Spleen (tissue), 11 donors: ENCODE results near the gene MAGI2. TPM values are rescaled to one million over a fixed set of nuclear protein-coding genes. Genes with fewer than 3 reads are reported as not detected.

Experiments used
- DNase-seq: peaks from one replicate; pipeline ENCODE4 v3.0.0-alpha.2; 2020
- H3K27ac ChIP-seq, 8 donors: fragments of 200-600 bp; sonication (generic) in 7 of 8; 1 replicate in 4 of 8; 2 replicates in 4 of 8; pipeline versions ENCODE4 v1.5.0 to v1.8.0; 2016 to 2021; ENCODE audit warnings: inconsistent platforms in 4 of 8, mild to moderate bottlenecking in 4 of 8, moderate library complexity in 1 of 8
- H3K27me3 ChIP-seq, 7 donors: fragments of 200-600 bp; sonication (generic) in 6 of 7; replicated peaks in 1 of 7; 1 replicate in 4 of 7; 2 replicates in 3 of 7; pipeline versions ENCODE4 v1.5.0 to v1.8.0; 2016 to 2021; ENCODE audit warnings: inconsistent platforms in 3 of 7, mild to moderate bottlenecking in 1 of 7
- H3K36me3 ChIP-seq, 6 donors: fragments of 200-600 bp; sonication (generic) in 5 of 6; 1 replicate in 4 of 6; 2 replicates in 2 of 6; pipeline versions ENCODE4 v1.5.0 to v1.8.0; 2016 to 2021; ENCODE audit warnings: inconsistent platforms in 2 of 6
- H3K4me1 ChIP-seq, 6 donors: fragments of 200-600 bp; sonication (generic) in 5 of 6; 1 replicate in 3 of 6; 2 replicates in 3 of 6; pipeline versions ENCODE4 v1.5.0 to v1.8.0; 2016 to 2021; ENCODE audit warnings: inconsistent platforms in 3 of 6
- H3K4me3 ChIP-seq, 8 donors: fragments of 200-600 bp; sonication (generic) in 7 of 8; 1 replicate in 4 of 8; 2 replicates in 4 of 8; pipeline versions ENCODE4 v1.5.0 to v1.8.0; 2016 to 2021; ENCODE audit warnings: inconsistent platforms in 4 of 8, mild to moderate bottlenecking in 4 of 8, moderate library complexity in 2 of 8
- H3K9me3 ChIP-seq, 8 donors: fragments of 200-600 bp; sonication (generic) in 7 of 8; 1 replicate in 4 of 8; 2 replicates in 4 of 8; pipeline versions ENCODE4 v1.5.0 to v1.8.0; 2016 to 2021; ENCODE audit warnings: inconsistent platforms in 4 of 8
- CTCF ChIP-seq, 11 experiments: fragments of 200-600 bp in 7 of 11; fragments of 450-650 bp in 4 of 11; sonication (generic) in 4 of 11; IDR thresholded peaks in 8 of 11; conservative IDR thresholded peaks in 3 of 11; 1 replicate in 7 of 11; 2 replicates in 4 of 11; pipeline versions ENCODE4 v1.4.0 to v1.8.0; 2016 to 2021; ENCODE audit warnings: antibody characterized with exemption in 11 of 11, inconsistent platforms in 4 of 11, mild to moderate bottlenecking in 1 of 11
- POLR2A ChIP-seq, 3 donors: fragments of 450-650 bp; IDR thresholded peaks; one replicate each; pipeline ENCODE4 v1.5.1; 2017; ENCODE audit warnings: antibody characterized with exemption in 3 of 3, mild to moderate bottlenecking in 1 of 3
- POLR2AphosphoS5 ChIP-seq, 3 donors: sonication (generic); formaldehyde crosslinking; IDR thresholded peaks; one replicate each; pipeline ENCODE4 v1.5.1; 2017; ENCODE audit warnings: antibody characterized with exemption in 3 of 3
- WGBS, 5 donors: extraction: QIAGEN DNeasy Blood & Tissue Kit in 3 of 5; methylation state at CpG; one replicate each; pipeline versions ENCODE4 v1.1.5 to v1.1.7; 2013 to 2018; 5-methylcytosine and 5-hydroxymethylcytosine counted together
- intact Hi-C: fragments of 100-400 bp; cut with DNase I; formaldehyde crosslinking; loops from one replicate; pipeline ENCODE4 v1.15.0; 2023; ENCODE audit warnings: low total_unique reads
- polyA plus RNA-seq, 3 donors: library from polyadenylated mRNA; stranded (reverse); fragments of 200-250 nt; gene quantifications; one replicate each; pipeline ENCODE4 v1.2.1, GENCODE V29; 2013
- total RNA-seq, 7 donors: library from RNA; depleted of rRNA in 3 of 7; stranded (reverse); fragments of >200 nt in 3 of 7; fragmentation: NEBNext Ultra II Directional in 4 of 7; extraction: Animal tissue kit (Norgen Biotek cat#: 25700) in 4 of 7; gene quantifications; one replicate each; pipeline versions ENCODE4 v1.1.0 to v1.2.1, GENCODE V29; 2016 to 2021
- donor health status: healthy with polysubstance abuse.
- donor health status: DM: no; HTN: no; CAD: no; lungs with moderate emphysema.
- donor health status: DM: no; HTN: no; CAD: no.
- donor health status: Bipolar disorder and iron deficiency.
- donor health status: healthy.
- donor health status: DM: no; HTN: no; CAD: no.
- donor health status: DM: yes; HTN: yes; CAD: no.

The MAGI2 gene
- total and polyA plus RNA-seq, 10 donors: 0.74 to 18.1 (median 11.1) TPM

GRCh38 chr7:78695826-78696225 lies 757.6 kb downstream of the MAGI2 start:
- Histone ChIP-seq H3K36me3 (no peaks in the 10 kb centered on the region), H3K9me3 (no peaks in the 10 kb centered on the region), H3K4me1 (no peaks in the 10 kb centered on the region), H3K4me3 (no peak overlapping the region), H3K27me3 (no peaks in the 10 kb centered on the region), H3K27ac (no peak overlapping the region)
- no peak for TF ChIP-seq POLR2AphosphoS5 (IDR thresholded peaks at IDR 0.05)
- TF ChIP-seq CTCF (IDR thresholded peaks at IDR 0.05 in 8 of 11, conservative IDR thresholded peaks at IDR 0.05 in 3 of 11): no peak
- intact Hi-C loops: no loop called here
- DNase-seq: no peak

DNA sequence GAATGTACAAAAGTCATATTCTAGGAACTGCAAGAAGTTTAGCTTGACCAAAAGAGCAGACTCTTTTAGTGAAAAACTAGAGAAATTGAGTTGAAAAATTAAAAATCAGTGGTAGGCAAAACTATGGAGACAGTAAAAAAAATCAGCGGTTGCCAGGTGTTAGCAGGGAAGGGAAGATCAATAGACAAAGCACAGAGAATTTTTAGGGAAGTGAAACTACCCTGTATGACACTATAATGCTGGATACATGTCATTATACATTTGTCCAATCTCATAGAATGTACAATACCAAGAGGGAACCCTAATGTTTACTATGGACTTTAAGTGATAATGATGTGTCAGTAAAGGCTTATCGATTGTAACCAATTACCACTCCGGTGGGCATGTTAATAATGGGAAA lies 761.9 kb downstream of the MAGI2 start:
- DNase-seq: no peak
- intact Hi-C loops: no loop called here
- no peaks in the 10 kb centered on the region for H3K4me1 ChIP-seq
- WGBS, 5 donors: 76 to 94% (median 90%) methylated on average over 3 of the region's 3 CpGs
- H3K27me3 ChIP-seq: no peaks in the 10 kb centered on the region
- no peak overlapping the region for H3K27ac ChIP-seq
- H3K4me3 ChIP-seq: no peak overlapping the region
- H3K36me3 ChIP-seq: no peaks in the 10 kb centered on the region
- H3K9me3 ChIP-seq: no peaks in the 10 kb centered on the region
- TF ChIP-seq POLR2AphosphoS5 (IDR thresholded peaks at IDR 0.05) (no peak), POLR2A (IDR thresholded peaks at IDR 0.05) (no peak), CTCF (IDR thresholded peaks at IDR 0.05 in 8 of 11, conservative IDR thresholded peaks at IDR 0.05 in 3 of 11) (no peak)

DNA sequence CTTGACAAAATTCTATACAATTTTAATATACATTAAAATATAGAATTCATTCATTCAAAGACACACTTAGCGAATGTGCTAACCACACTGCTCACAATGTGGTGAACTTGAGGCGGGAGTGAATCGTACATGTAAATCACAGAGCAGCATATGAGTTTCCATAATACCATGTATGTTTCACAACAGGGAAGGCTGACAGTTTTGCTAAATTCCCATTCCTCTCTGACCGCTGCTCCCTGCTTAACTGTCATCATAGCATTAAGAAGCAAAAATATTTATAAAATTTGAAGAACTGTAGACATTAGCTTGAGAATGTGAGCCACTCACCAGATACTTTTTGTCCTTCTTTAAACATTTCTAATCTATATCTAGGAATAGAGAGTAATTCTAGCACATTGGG lies 763.3 kb downstream of the MAGI2 start:
- Histone ChIP-seq H3K36me3 (no peaks in the 10 kb centered on the region), H3K27ac (no peak overlapping the region), H3K27me3 (no peaks in the 10 kb centered on the region), H3K4me3 (no peak overlapping the region), H3K9me3 (no peaks in the 10 kb centered on the region), H3K4me1 (no peaks in the 10 kb centered on the region)
- WGBS, 5 donors: 78 to 95% (median 90%) methylated on average over 4 of the region's 4 CpGs
- TF ChIP-seq CTCF (IDR thresholded peaks at IDR 0.05 in 8 of 11, conservative IDR thresholded peaks at IDR 0.05 in 3 of 11) (no peak), POLR2AphosphoS5 (IDR thresholded peaks at IDR 0.05) (no peak), POLR2A (IDR thresholded peaks at IDR 0.05) (no peak)
- intact Hi-C loops: no loop called here
- DNase-seq: no peak

DNA sequence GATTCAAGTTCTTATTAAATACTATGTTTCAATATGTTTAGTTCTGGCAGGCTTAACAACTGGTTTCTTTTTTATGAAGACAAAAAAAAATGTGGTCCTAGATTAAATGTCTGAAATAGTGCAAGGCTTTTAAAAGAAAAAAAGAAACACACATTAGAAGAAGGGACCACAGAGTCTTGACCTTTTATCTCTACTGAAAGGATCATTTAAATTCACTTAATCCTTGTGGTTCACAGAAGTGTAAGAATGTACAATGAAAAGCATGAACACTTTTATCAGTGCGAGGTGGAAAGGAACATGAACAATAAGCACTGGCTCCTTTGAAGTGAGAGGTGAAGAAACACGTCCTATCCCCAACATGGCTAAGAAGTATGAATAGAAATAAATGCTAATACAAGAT lies 765.1 kb downstream of the MAGI2 start:
- Histone ChIP-seq H3K36me3 (no peaks in the 10 kb centered on the region), H3K4me3 (no peak overlapping the region), H3K4me1 (no peaks in the 10 kb centered on the region), H3K27ac (no peak overlapping the region), H3K27me3 (no peaks in the 10 kb centered on the region), H3K9me3 (no peaks in the 10 kb centered on the region)
- intact Hi-C loops: no loop called here
- no peak for DNase-seq
- WGBS, 5 donors: 70 to 94% (median 79%) methylated on average over 2 of the region's 2 CpGs
- TF ChIP-seq POLR2A (IDR thresholded peaks at IDR 0.05) (no peak), POLR2AphosphoS5 (IDR thresholded peaks at IDR 0.05) (no peak), CTCF (IDR thresholded peaks at IDR 0.05 in 8 of 11, conservative IDR thresholded peaks at IDR 0.05 in 3 of 11) (no peak)
